NCI-H146 (cell line): Measurements from ENCODE around the gene GTF3C5.
"Not testable (repeated sequence)": the region's sequence is repeated elsewhere in the genome, so short reads cannot be mapped to it uniquely, and the experiment has no call there.

Source experiments
- DNase-seq: peaks from one replicate; lab custom pipeline; 2025; lab: John Stamatoyannopoulos, UW

Gene GTF3C5

DNA sequence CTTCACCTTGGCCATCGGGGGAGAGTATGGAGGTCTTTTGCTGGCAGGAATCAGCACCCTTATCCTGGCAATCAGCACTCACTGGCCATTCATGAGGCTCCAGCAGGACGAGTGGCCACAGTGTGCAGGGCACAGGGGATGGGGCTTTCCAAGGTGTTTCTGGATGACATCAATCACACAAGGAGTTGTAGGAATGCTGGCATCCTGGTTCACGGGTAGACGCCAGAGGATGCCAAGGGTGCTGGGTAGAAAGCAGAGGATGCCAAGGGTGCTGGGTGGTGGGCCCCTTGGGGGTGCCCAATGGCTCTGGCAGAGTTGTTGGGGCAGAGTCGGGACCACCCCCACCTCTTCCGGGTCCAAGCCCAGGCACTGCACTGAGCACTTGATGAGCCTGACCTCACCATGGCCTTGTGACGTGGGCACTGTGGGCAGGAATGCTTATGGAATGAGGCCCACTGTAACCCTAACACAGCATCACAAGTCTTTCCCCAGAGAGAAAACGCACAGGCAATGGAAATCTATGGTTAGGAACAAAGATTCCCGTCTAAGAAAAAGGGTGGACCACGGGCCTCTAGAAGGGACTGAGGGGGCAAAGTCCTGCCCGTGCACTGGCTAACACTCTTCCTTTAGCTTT lies 60.1 kb downstream of the GTF3C5 start:
- DNase-seq, result no peak

DNA sequence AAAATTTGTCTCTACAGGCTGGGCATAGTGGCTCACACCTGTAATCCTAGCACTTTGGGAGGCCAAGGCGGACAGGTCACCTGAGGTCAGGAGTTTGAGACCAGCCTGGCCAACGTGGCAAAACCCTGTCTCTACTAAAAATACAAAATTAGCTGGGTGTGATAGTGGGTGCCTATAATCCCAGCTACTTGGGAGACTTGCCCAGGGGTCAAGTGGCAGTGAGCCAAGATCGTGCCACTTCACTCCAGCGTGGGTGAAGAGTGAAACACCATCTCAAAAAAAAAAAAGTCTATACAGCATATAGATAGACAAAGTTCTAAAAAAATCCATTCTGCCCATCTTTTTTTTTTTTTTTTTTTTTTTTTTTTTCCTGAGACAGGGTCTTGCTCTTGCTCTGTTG lies 63.6 kb downstream of the GTF3C5 start:
- not testable (repeated sequence) for DNase-seq

DNA sequence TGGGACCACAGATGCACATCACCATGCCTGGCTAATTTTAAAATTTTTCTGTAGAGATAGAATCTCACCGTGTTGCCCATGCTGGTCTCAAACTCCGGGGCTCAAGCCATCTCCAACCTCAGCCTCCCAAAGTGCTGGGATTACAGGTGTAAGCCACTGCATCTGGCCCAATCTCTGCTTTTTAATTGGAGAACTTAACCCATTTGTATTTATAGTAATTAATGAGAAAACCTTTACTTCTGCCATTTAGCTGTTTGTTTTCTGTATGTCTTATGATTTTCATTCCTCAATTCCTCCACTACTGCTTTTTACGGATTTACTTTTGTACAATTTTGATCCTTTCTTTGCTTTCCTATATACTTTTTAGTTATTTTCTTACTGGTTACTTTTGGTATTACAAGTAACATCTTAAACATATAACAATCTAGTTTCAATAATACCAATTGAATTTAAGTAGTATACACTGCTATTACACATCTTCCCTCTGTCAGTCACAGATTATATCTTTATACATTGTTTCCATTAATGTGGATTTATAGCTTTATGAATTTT lies 64.1 kb downstream of the GTF3C5 start:
- no peak for DNase-seq

DNA sequence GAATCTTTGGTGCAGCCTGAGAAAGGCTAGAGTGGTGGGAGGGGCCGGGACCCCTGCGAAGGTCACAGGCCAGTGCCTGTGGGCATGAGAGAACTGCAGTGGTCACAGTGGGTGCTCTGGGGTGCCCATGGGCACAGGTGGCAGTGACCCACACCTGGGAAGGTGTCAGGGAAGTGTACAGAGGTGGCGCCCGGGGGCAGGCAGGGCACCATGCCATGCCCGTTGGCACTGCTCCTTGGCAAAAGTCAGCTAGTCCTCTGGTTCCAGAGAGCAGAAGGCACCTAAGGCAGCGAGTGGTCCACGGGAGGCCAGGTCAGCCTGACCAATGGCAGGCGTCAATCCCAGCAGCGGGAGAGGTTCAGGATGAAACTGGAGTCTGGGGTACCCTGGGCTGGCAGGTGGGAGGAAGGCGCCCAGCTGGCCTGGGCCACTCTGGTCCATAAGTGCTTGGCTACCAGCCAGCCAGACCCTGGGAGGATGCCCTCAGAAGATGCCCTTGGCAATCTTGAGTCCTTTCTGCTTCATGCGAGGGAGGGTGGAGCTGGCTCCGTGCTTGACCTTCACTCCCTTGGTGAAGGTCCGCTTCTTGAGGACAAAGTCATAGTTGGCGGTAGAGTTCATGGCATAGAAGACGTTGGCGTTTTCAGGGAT lies 67.4 kb downstream of the GTF3C5 start:
- no peak for DNase-seq

DNA sequence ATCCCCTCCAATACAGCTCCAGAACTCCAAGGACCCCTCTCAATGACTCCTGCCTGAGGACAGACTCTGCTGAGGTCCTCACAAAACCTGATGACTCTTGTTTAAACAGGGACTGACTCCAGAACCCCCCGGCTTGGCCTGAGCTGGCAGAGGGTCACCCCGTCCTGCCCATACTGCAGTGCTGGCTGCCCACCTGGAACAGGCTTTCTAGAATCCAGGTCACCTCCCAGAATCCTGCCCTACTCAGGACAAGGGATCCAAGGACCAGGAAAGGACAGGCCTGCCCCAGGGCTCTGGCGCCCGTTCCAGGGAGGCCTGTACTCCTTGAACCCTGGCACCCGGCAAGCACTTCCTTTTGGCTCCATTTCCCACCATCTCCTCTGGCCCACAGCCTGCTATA lies 68.1 kb downstream of the GTF3C5 start:
- no peak for DNase-seq

DNA sequence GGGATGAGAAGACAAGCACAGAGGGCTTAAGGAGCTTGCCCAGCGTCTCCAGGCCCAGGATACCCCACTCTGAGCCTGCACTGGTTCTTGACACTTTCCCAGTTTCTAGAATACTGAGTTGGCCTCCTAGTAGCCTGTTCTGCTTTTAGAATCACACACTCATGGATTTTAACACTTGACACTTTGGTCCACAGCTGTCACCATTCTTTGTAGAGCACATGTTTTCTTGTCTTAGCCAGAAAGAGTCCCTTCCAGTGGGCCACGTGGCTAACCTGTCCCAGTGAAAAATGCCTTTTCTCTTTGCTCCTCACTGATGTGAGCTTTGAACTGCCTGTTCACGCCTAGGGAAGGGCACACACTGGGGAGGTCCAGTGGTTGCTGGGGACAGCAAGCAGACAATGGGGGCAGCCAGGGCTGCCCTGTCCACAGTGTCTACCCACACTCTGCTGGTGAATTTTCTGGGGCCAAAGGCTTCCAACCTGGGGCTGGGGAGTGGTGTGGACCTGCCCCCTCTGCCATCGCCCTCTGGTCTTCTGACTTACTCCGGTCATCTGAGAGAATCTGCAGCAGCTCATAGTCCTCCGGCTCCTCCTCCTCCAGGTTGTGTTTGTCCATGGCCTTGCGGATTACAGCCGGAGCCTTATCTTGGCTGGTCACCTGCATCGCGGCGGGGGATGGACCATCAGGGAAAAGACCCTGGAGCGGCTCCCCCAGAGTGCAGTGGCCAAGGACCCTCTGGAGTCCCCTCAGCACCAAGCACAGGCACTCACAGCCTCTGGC lies 69.1 kb downstream of the GTF3C5 start:
- no peak for DNase-seq

DNA sequence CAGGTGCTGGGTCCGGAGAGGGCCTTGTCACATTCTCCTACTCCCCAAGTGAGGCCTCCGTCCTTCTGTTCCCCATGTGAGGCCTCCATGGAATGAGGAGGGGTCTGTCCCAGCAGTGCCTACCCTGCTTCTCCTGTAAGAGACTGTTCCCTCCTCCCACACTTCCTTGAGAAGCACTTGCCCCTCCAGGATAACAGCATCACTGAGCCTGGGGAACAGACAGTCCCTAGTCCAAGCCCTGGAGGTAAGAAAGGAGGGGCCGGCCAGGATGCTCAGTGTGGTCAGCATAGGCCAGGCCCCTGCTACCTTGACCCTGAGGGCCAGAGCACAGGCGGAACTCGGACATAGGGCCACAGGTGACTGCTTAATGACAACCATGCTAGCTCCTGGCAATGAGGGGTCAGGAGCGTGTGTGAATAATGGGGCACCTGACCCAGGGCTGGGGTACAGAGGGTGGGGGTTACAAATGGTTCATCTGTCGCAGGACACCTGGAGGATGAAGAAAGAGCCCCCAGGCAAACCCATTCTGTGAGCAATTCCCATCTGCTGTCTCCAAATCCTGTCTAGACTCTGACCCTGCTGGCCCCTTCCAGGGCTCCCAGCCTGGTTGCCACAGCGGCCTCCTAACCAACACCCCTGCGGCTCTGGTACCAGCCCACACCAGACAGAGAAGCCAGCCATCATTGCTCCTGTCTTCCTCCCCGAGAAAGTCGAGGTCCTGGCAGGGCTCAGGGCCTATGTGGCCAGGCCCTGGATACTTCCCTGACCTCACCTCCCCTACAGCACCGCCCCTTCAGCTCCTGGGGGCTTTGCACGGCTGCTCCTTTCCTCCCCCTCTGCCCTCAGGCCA lies 69.9 kb downstream of the GTF3C5 start:
- no peak for DNase-seq

DNA sequence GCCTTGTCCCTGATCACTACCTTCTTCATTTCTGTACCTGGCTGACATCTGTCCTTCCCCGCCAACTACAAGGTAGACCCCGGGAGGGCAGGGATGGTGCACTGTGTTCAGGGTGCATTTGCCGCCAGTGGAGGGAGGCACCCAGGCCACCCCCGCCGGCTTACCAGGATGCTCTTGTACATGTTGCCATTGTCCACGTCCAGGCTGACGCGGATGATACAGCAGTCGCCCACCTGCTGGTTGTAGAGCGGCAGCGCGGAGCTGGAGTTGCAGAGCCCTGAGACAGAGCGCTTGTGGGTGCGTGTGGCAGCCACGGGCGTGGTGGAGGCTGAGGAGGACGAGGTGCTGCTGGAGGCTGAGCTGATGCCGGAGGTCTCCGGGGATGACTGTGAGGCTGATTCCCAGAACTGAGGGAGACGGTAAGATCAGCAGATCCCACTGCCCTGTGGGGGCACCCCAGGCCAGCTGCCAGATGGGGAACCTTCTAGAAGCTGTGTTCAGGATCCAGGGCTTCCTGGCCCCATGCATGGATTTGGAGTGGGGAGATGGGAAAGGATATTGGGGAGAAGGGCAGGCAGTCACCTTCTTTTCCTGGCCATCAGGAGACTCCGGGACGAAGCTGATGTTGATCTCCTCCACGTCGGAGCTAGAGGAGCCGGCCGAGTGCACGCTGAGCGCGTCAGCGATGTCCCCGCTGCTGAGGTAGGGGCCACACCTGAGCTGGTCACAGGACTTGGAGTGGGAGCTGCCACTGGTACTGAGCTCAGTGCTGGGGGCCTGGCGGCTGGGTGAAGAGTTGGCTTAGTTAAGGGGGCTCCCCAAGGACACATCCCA lies 70.8 kb downstream of the GTF3C5 start:
- no peak for DNase-seq

DNA sequence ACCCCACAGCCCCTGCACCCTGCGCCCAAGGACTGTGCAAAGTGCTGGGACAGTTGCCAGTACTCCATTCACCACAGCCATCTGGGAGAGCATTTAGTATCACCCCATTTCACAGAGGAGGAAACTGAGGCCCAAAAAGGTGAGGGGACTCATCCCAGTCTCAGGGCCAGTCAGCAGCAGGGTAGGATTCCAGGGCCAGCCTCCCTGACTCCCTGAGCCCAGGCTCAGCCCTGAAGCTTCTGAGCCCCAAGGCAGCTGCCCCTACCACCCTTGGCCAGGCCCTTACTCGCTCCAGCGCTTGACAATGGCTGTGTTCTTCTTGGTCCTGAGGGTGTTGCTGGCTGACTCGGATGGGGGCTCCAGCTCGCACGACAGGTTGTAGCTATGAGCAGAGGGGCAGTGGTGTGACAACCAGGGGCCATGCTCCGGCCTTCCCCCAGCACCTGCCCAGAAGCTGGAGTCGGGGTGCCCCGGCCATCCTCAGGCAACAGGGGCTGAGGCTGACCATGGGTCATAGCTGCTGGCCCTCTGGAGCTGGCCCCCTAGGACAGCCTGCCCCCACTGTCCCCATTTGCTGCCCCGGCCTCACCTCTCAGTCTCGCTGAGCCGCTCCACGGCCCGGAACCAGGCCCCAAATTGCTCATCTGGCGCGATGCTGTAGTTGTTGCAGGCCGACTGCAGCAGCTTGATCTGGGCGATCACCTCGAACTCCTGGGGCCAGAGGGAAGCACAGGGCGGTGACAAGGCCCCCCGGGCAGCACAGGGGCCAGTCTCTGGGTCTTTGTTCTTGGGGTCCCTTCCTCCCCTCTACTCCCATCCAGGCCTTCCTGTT lies 71.6 kb downstream of the GTF3C5 start:
- no peak for DNase-seq

DNA sequence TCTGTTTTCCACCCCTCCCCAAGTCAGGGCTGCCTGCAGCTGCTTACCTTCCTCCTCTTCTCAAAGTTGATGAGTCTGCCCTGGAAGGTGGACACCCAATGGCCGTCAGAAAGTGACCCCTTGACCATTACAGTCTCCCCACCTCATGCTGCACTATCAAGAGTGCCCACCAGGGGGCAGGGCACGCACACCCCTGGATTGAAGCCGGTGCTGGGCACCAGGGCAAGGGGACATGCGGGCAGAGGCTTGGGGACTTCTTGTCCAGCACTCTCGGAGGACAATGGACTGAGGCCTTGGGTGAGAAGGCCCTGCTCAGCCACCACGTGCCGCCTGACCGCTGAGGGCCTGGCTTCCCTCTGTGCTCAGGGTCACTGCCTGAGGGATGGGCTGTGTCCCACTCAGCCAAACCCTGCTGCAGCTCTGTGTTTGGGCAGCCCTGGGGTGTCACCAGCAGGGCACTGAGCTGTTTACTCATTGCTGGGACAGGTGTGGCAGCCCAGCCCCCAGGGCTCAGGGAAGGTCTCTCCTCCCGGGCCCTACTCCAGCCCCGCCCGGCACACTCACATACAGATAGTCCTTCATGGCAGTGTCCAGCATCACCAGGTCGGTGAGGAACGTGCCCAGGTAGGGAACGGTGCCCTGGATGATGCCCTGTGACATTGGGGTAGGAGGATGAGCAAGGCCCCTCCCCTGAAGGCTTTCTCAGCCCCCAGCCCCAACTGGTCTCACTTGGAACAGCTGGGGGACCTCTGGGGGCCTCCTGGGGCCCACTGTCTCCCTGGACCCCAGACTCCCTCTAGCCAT lies 72.6 kb downstream of the GTF3C5 start:
- peak; percentile 19 for DNase-seq

DNA sequence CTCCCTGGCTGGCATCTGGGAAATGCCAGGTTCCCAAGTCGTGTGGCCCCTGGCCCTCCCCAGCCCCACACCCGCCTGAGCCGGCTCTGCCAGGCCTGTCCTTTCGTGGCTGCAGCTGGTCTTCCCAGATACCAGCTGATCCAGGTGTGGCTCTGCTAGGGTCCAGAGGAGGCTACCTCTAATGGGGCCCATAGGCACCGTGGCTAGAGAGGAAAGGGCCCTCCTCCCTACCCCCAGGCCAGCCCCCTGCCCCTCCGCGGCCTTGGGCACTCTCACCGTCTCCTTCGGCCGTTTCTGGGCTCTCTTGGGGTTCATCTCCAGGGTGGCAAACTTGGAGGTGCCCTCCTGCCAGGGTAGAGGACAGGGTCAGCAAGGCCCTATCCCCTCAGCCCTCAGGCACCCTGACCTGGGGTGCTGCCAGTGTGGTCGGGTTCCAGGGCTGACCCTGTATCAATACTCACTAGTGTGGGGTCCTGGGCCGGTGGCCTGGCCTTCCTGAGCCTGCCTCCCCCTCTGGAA lies 73.2 kb downstream of the GTF3C5 start:
- no peak for DNase-seq

DNA sequence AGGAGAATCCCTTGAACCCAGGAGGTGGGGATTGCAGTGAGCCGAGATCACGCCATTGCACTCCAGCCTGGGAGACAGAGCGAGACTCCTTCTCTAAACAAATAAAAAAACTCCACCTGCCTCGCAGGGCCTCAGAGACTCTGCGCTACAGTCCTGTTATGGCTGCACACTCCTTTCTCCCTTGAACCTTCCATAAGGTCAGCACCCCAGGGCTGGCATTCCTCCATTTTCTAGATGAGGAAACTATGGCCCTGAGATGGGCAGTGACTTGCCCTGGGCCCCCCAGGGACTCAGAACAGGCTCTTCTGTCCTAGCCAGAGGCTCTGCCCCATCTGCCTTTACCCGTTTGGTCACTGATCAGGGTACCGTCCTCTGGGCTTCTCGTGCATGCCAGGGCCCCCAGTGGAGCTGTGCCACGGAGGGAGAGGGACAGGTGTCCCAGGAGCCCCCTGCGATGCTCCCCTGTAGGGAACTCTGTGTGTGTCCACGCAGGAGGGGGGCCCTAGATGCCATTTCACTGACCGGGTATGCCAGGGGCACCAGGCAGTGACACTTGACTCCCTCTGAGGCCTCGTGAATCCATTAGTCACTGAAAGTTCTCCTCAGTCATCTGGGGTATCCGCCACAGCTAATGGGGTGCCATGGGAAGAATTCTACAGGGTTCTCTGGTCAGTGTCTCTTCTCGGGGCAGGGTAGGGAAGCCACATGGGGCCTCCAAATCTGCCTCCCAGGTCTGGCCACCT lies 74.1 kb downstream of the GTF3C5 start:
- no peak for DNase-seq

DNA sequence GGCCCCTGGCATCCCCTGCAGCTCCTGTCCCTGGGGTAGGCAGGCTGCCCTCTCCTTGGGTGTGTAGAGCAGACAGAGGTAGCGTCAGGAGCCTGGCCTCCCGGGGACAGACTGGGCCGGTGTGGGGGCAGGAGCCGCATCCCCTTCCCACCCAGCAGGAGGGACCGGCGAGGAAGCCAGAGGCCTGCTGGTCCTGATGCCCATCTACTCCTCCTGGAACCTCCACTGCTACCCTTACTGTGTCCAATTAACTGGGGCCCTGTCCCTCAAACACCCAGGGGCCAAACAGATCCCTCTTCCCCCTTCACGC lies 74.6 kb downstream of the GTF3C5 start:
- DNase-seq, result no peak

DNA sequence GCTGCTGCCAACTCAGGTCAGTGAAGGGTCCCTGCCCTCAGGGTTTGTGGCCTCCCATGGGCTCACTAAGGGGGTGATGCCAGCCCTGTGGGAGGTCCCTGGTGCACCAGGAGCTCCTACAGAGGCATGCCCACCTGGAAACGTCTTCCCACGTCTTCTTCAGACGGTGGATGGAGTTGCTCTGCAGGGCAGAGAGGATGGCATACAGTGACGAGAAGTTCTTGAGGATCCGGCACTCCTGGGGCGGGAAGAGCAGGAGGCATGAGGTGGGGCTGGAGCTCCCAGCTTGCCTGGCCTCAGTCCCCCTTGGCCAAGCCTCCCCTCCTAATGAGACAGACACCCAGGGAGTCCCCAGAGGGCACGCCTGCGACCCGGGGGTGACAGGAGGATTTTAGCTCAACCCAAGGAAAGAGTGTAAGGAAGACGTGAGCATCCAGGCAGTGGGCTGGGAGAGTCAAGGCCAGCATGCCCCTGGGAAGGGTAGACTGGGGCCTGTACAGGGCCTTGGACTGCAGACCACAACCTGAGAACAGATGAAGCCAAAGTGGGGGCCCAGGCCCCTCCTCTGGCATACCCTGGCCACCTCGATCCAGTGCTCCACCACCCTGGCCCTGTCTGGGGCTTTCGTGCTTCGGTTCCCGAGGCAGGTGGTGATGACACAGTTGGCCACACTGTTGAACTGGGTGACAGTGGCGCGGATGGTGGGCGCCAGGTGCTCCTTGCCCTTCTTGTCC lies 75.9 kb downstream of the GTF3C5 start:
- DNase-seq, result no peak

DNA sequence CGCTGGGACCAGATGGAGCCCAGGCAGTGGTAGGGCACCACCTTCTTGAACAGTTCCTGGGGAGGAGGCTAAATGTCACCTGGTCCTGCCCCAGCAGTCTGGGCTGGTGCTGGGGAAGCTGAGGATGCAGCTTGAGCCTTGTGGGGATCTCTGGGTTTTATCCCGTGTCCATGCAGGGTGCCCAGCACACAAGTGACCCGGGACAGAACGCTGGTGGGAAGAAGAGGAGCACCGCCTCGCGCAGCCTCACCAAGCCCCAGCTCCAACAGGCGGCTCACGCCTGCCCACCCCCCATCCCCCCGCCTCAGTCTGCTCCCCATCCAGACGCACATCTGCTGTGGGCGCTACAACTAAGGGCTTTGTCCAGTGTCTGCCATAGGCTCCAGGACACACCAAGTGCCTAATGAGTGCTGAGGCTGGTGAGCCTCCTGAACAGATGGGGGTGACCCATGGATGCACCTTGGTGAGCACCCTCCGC lies 76.5 kb downstream of the GTF3C5 start:
- no peak for DNase-seq
